ENCODE results near the gene GCN1.

The GCN1 gene

DNA sequence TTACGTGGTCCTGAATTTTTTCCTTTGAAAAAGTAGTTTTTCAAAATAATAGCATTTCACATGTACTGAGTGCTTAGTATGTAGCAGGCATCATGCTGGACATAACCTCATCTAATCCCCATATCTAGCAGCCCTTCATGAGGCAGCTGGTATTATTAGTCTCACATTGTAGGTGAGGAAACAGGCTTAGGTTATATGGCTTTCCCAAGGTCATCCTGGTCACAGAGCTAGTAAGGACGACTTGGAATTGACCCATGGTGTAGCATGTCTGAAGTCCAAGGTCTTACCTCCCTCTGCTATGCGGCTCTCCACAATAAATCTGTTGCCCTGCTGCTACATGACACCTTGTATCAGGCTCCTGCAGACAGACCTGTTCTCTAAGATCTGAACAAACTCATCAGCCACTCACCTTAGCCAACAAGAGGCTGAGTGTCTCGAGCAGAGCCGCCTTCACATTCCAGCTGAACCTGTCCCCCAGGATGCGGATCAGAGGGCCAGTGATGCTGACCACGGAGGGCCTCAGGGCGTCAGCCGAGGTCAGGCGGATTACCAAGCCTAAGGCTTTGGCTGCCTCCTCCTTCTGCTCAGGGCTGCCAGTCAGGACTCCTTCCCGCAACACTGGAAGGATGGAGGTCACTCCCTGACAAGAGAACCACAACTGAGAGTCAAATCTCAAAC, 58.3 kb downstream of the GCN1 start:
- no peak for DNase-seq

DNA sequence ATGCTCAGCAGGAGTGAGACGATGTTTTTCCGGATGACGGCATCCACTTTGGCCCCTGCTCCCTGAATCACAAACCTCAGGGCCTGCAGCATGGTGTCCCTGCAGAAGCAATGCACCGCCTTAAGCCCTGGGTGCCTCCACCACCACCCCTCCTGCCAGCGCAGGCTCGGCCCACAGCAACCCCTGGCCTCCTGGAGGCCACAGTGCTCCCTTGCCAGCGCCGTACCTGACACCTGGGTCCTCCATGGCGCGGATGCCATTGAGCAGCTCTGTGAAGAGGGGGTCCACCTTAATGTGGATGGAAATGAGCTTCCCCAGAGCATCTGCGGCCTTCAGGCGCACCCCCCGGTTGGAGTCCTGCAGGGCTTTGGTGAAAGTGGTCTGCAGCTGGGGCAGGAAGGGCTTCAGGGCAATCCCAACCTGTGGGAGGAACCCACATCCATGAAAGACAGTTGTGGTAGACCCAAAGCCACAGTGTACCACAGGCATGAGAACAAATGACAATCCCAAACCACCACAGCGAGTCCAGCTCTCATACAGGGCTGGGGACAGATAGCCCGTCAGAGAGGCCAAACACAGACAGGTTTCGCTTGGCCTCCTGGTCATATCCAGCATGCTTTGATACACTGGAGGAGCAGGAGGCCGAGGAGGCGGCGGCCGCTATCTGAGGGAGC, 60.1 kb downstream of the GCN1 start:
- no peak for DNase-seq

GRCh38 chr12:120132863-120133385, 61.6 kb downstream of the GCN1 start:
- DNase-seq: no peak

DNA sequence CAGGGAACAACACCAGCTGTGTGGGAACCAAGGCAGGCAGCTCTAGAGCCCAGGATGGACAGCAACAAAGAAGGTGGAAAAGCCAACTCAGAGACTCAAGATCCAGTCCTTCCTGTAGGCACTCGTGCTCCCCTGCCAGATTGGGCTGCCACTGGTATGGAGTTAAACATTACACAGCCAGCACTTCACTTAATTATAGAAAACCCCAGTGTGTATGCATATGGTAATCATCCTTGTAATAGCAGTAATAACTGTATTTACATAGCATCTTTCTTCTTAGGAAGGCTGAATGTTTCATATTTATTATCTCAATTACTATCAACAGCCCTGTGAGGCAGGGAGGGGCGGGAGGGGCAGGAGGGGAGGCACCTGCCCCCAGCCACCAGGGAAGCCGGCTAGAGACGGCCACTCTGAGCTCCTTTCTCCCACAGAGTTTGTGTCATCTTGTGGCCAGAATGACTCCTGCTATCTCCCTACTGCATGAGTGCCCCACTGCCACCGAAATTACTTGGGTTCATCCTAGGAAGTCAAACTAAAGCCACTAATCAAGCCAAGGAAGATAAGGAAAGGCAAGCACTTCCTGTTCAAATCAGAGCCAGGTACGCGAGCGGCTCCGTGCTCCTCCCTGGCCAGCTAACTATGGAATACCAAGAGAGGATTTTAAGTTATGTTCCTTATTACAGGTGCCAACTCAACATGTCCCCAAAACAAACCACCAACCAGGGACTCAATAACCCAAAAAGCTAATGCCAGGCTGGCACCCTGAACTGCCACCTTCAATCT, 62.3 kb downstream of the GCN1 start:
- DNase-seq: no peak

GRCh38 chr12:120131116-120131515, 63.4 kb downstream of the GCN1 start:
- DNase-seq: no peak

- DNase-seq: no peak
These were observed 64.5 kb downstream of the GCN1 start for GRCh38 chr12:120130011-120130410.

DNA sequence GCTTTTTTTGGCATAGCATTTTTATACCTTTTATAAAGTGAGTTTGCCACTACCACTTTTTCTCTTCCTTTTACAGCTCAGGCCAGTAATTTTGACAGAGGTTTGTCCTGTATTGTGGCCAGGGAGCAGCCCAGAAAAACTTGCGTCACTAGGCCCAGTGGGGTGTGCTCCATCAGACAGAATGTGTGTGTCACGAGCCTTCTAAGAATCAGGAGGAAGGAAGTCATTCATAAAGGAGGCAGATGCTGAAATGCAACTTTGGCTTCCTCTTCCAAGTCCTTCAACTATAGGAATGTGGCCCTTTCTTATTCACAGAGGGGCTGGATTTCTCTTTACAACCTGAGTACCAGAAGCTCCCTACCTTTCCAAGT, 67.9 kb downstream of the GCN1 start:
- no peak for DNase-seq

DNA sequence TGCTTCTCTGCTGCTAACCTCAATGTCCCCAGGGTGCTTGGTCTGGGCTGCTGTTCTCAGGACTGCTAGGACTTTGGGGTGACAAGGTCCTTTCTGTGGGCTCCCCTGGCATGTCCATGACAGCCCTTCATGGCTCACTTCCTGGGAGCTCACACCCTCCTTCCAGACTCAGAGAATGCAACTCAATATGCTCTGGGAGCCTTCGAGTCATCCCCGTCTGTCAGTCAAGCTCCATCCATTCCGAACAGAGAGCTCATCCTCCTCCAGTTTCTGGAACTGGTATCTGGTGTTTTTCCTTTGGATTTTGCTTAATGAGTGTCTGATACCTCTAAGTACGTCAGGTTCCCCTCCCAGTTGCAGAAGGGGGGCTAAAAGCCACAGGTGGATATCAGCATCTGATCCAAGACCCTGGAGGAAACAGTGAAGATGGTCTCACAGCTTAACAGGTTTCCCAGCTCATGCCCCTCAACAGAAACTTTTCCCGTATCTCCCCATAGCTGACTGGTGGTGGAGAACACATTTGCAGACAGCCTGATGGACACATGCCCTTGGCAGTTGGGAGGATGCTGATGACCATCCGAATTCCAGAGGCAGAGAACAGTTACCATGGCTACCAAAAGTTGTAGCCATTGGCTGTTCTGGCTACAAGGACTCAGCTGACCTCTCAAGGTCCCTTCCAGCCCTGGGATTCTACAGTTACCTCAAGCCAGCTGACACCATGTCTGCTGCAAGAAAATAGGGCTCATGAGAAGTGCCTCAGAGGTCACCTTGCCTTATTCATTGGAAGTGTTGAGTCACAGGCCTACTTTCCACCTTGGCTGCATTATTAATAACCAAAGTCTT, 68.5 kb downstream of the GCN1 start:
- no peak for DNase-seq

DNA sequence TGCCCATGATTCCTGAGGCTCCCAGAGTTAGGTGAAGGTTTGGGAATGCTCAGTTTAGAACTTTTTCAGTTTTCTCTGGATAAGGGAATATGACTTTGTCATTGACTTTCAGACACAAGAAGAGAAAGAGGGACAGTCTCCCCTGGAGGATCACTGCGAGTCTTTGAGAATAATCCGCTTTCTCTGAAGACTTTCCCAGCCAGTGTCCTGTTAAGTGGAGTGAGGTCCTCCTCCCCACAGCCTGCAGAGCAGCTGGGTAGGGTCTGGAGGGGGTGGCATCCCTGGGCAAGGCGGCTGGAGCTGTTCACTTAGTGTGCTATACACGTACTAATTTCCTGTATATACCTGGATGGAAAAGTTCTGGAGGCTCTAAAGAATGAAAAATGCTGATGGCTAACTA, 69.5 kb downstream of the GCN1 start:
- DNase-seq: no peak

DNA sequence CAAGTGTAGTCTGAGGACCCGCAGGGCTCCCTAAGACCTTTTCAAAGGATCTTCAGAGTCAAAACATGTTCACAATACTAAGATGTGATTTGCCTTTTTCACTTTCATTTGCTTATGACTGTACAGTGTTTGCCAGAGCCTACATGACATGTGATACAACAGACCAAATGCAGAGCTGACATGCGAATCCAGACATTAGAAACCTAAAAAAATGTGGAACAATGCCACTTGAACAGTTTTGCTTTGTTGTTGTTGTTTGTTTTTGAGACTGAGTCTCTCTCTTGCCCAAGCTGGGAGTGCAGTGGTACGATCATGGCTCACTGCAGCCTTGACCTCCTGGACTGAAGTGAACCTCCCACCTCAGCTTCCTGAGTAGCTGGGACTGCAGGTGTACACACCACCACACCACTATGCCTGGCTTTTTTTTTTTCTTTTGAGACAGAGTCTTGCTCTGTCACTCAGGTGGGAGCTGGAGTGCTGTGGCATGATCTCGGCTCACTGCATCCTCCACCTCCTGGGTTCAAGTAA, 72.7 kb downstream of the GCN1 start:
- DNase-seq: no peak

- no peak for DNase-seq
These were observed 73.2 kb downstream of the GCN1 start for GRCh38 chr12:120121343-120121742.

DNA sequence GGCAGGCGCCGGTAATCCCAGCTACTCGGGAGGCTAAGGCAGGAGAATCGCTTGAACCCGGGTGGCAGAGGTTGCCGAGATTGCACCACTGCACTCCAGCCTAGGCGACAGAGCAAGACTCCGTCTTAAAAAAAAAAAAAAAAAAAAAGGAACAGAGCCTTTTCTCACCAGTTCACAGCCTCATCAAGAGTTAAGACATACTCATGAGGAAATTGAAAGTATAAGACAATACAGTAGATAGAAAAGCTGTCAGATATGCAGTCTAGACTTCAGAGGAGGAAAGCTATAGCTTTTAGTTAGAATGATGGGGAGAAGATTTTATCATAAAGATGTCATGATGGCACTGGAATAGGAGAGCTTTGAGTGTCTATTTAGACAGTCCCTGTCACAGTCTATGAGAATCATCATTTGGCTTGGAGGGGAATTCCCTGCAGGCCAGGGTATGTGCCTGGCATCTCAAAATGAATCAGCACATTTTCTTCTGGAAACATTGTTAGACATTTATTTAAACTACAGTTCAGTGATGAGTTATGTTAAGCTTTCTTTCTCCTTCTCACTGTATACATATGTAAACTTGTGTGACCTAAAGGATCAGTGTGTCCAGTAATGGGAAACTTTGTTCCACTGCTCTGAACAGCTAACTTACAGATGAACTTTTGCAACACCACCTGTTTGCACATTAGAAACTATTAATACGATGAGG, 75.1 kb downstream of the GCN1 start:
- no peak for DNase-seq

GRCh38 chr12:120118321-120119061, 76.0 kb downstream of the GCN1 start:
- no peak for DNase-seq

DNA sequence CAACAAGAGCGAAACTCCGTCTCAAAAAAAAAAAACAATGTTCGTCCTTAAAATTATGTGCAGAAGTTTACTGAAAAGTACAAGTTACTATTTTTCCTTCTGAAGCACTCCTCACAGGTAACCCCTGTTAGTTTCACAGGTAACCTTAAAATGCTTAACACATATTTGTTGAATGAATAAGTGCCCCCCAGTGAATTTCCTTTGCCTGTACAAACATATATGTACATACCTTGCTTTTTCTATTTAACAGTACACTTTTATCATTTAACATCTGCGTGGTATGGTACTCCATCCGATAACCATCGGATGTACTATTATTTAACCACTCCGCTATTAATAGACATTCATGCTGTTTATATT, 76.6 kb downstream of the GCN1 start:
- DNase-seq: no peak

DNA sequence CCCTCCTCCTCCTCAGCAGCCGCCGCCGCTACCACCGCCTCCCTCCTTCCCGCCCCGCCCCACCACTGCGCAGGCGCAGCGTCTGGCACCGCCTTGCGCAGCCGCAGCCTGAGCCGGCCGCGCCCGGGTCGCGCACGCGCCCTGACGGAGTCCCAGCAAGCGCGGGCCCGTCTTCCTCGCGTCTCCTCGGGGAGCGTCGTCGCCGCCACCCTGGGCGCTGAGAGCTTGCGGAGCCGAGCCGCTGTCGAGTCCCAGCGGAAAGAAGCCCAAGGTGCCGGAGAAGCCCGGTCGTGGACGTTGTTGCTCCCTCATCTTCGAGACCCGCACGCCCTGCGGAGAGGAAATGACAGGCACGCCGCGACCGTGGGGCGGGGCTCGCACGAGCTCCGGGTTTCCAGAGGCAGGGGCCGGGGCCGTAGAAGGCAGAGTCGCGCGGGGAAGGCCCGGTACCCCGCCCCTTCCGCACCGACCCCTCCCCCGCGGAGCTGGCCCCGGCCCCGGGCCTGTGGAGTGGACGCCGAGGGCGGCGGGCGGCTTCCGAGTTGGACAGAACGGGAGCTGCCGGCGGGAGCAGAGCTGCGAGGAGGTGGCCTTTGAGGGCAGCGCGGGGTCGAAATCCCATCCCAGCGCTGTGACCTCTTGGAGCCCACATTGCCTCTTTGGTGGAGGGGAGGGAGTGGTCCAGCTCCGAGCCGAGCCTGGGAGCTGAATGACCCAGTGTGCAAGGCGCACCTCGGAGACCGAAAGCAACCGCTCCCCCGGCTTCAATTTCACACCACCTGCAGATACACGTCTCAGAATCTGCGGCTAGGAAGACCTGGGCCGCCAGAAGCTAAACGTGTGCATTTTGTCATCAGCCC, 77.5 kb downstream of the GCN1 start:
- peak; percentile 92 to 96 (median 94) for DNase-seq

DNA sequence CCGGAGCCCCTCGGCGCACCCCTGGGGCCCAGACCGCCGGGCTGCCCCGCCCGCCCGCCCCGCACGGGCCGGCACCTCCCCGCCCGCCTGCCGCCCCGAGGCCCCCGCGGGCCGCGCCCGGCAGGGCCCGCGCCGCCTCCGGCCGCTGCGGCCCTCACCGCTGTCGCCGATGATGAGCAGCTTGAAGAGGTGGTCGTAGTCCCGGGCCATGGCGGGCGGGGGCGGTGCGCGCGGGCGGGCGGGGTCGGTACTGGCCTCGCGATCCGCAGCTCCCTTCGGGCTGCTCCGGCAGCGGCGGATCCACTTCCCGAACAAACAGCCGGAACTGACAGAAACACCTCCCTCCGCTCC, 78.1 kb downstream of the GCN1 start, which contains the start of gene RAB35:
Gene RAB35 (minus strand): TSS at position 313 of the 351 bp plus-strand sequence. CDS start 103 bp downstream, at position 210.
- no peak for DNase-seq

GRCh38 chr12:120115692-120116440, 78.6 kb downstream of the GCN1 start:
- DNase-seq: peak in 1 of 4 experiments; percentile 17

- DNase-seq: no peak
These were observed 79.4 kb downstream of the GCN1 start for GRCh38 chr12:120115066-120115465.

Measured in activated CD4-positive, CD25-positive, alpha-beta regulatory T cell (primary cell).